ENCODE data around the gene SLIT1.

SLIT1 gene

DNA sequence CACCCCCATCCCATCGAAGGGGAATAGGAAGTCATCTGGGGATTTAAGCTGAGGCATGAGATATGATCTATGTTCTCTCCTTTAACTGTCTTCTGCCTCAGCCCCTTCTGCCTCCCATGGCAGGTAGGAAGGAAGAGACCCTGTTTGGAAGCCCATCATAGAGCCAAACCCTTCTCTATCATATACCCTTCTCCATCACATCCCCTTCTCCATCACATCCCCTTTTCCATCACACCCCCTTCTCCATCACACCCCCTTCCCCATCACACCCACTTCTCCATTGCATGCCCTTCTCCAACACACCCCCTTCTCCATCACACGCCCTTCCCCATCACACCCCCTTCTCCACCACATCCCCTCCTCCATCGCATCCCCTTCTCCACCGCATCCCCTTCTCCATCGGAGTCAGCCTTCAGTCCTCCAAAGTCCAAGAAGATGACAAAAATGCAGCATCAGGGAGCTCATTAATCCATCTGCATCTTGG is 7.2 kb upstream of the SLIT1 start:
- DNase-seq (ENCODE audit: insufficient read length, low spot score) (no peak), FAIRE-seq (no peak)
- TF ChIP-seq POLR2A (IDR thresholded peaks at IDR 0.05; ENCODE audit: low read depth, low read length): no peak

DNA sequence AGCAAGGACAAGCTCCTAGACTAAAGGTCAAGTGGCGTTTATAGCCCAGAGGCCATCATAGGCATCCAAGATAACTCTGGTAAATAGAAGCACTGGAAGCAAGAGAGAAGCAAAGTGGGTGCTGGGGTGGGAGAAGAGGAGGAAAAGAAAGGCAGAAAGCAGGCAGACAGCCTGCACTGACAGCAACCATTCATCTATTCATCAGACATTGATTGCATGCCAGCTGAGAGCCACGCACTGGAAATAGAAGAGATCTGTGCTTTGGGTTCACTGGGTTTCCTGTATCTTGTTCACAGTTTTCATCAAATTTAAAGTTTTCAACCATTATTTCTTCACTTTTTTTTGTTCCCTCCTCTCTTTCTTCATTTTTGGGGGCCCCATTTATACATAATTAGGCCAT is 4.7 kb upstream of the SLIT1 start:
- DNase-seq (ENCODE audit: insufficient read length, low spot score): no peak
- no peak for TF ChIP-seq POLR2A (IDR thresholded peaks at IDR 0.05; ENCODE audit: low read depth, low read length)
- no peak for FAIRE-seq

- FAIRE-seq (no peak), DNase-seq (ENCODE audit: insufficient read length, low spot score) (no peak)
- TF ChIP-seq POLR2A (IDR thresholded peaks at IDR 0.05; ENCODE audit: low read depth, low read length): no peak
These were observed 2.5 kb upstream of the SLIT1 start for GRCh38 chr10:97188261-97188711.

- DNase-seq (ENCODE audit: insufficient read length, low spot score) (no peak), FAIRE-seq (no peak)
- TF ChIP-seq POLR2A (IDR thresholded peaks at IDR 0.05; ENCODE audit: low read depth, low read length): no peak
These were observed 1.2 kb upstream of the SLIT1 start for GRCh38 chr10:97186911-97187310.

DNA sequence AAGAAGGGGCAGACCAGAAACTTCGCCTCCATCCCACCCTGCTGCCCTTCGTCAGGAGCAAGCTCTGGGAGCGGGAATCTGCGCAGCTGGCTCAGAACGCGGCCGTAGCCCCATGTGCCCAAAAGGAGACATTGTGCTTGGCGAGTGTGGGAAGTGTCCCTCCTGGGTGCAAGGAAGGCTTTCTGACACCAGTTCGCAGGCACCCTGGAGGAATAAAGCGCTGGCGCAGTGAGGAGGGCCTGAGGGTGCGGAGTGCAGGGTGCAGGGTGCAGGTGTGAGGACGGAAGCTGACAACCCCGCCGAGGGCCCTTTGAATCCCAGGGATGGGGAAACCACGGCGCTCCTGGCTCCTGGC is 811 bp downstream of the SLIT1 start:
- DNase-seq (ENCODE audit: insufficient read length, low spot score) (no peak), FAIRE-seq (no peak)
- no peak for TF ChIP-seq POLR2A (IDR thresholded peaks at IDR 0.05; ENCODE audit: low read depth, low read length)

DNA sequence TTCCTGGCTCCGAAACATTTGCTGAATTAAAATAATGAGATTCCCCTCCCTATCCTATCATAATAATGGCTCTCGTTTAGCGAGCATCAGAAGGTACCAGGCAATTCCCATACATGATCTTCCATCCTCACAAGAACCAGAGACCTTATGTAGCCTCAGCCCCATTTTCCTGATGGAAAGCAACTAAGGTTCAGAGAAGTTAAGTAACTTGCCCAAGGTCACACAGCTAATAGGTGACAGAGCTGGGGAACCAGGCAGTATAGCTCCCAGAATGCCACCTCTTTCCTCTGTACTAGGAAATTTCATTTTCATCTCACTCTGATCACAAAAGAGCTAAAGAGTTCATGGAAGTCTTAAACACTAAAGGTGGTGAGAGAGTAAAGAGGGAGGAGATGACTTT is 2.4 kb downstream of the SLIT1 start:
- no peak for TF ChIP-seq POLR2A (IDR thresholded peaks at IDR 0.05; ENCODE audit: low read depth, low read length)
- FAIRE-seq (no peak), DNase-seq (ENCODE audit: insufficient read length, low spot score) (no peak)

- FAIRE-seq (no peak), DNase-seq (ENCODE audit: insufficient read length, low spot score) (no peak)
- no peak for TF ChIP-seq POLR2A (IDR thresholded peaks at IDR 0.05; ENCODE audit: low read depth, low read length)
These were observed 3.3 kb downstream of the SLIT1 start for GRCh38 chr10:97182288-97182990.

GRCh38 chr10:97180986-97181385 is 4.8 kb downstream of the SLIT1 start:
- no peak for TF ChIP-seq POLR2A (IDR thresholded peaks at IDR 0.05; ENCODE audit: low read depth, low read length)
- FAIRE-seq: no peak
- no peak for DNase-seq (ENCODE audit: insufficient read length, low spot score)

- TF ChIP-seq POLR2A (IDR thresholded peaks at IDR 0.05; ENCODE audit: low read depth, low read length): no peak
- DNase-seq (ENCODE audit: insufficient read length, low spot score): no peak
- FAIRE-seq: no peak
These were observed 5.4 kb downstream of the SLIT1 start for GRCh38 chr10:97180363-97180755.

GRCh38 chr10:97179731-97180362 is 5.9 kb downstream of the SLIT1 start:
- no peak for FAIRE-seq
- no peak for TF ChIP-seq POLR2A (IDR thresholded peaks at IDR 0.05; ENCODE audit: low read depth, low read length)
- DNase-seq (ENCODE audit: insufficient read length, low spot score): no peak

DNA sequence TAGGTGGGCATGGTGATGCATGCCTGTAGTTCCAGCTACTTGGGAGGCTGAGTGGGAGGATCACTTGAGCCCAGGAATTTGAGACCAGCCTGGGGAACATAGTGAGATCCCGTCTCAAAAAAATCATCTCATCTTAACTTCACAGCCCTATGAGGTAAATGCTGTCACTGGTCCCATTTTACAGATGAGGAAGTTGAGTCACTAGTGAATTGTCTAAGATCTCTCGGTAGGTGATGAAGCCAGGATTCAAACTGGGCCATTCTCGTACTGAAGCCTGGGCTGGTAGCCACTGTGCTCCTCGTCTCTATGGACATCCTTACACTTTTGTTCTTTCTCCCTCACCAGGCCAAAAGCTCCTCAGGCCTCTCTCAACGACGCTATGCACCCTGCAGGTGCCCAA is 6.4 kb downstream of the SLIT1 start:
- no peak for FAIRE-seq
- no peak for TF ChIP-seq POLR2A (IDR thresholded peaks at IDR 0.05; ENCODE audit: low read depth, low read length)
- DNase-seq (ENCODE audit: insufficient read length, low spot score): no peak

DNA sequence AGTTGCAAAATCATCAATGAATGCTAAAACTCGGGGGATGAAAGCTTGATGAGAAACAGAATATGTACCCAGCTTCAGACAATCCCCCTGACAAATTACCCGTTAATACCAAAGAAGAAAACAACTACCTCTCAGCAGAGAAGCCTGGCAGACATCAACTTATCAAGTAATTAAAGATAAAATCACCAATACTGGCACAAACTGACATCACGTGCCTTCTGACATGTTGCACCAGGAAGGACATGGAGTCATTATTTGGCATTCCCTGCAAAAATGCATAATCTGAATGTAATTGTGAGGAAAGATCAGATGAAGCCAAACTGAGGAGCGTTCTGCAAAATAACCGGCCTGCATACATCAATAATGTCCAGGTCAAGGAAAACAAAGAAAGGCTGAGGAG is 7.7 kb downstream of the SLIT1 start:
- TF ChIP-seq POLR2A (IDR thresholded peaks at IDR 0.05; ENCODE audit: low read depth, low read length): no peak
- no peak for DNase-seq (ENCODE audit: insufficient read length, low spot score)
- FAIRE-seq: no peak

- FAIRE-seq: no peak
- no peak for DNase-seq (ENCODE audit: insufficient read length, low spot score)
These were observed 9.5 kb downstream of the SLIT1 start for GRCh38 chr10:97176226-97176625.

GRCh38 chr10:97175586-97175985 is 10.2 kb downstream of the SLIT1 start:
- FAIRE-seq: no peak
- TF ChIP-seq POLR2A (IDR thresholded peaks at IDR 0.05; ENCODE audit: low read depth, low read length): no peak

More at GRCh38 chr10:97176226-97176625, 9.5 kb downstream of the SLIT1 start:
- TF ChIP-seq POLR2A (IDR thresholded peaks at IDR 0.05; ENCODE audit: low read depth, low read length): no peak

GRCh38 chr10:97174941-97175340 is 10.8 kb downstream of the SLIT1 start:
- DNase-seq (ENCODE audit: insufficient read length, low spot score) (no peak), FAIRE-seq (no peak)
- no peak for TF ChIP-seq POLR2A (IDR thresholded peaks at IDR 0.05; ENCODE audit: low read depth, low read length)

More at GRCh38 chr10:97175586-97175985, 10.2 kb downstream of the SLIT1 start:
- DNase-seq (ENCODE audit: insufficient read length, low spot score): no peak
